Peyer's patch (tissue), 4 donors: ENCODE measurements around the gene FUCA1. TPM values are rescaled to one million over a fixed set of nuclear protein-coding genes. Genes with fewer than 3 reads are reported as not detected.
"Not testable (repeated sequence)": the region's sequence is repeated elsewhere in the genome, so short reads cannot be mapped to it uniquely, and the experiment has no call there.

Source experiments
- DNase-seq, 3 donors: peaks; one replicate each; pipeline ENCODE4 v3.0.0-alpha.2; 2017 to 2019
- H3K27ac ChIP-seq, 4 donors: fragments of 200-600 bp; sonication (generic); one replicate each; pipeline ENCODE4 v1.5.1; 2016 to 2019
- H3K27me3 ChIP-seq, 2 donors: fragments of 200-600 bp; sonication (generic); one replicate each; pipeline ENCODE4 v1.5.1; 2019
- H3K36me3 ChIP-seq, 3 donors: fragments of 200-600 bp; sonication (generic); one replicate each; pipeline ENCODE4 v1.5.1; 2016 to 2019
- H3K4me1 ChIP-seq, 4 donors: fragments of 200-600 bp; sonication (generic); one replicate each; pipeline ENCODE4 v1.5.1; 2016 to 2019
- H3K4me3 ChIP-seq, 4 donors: fragments of 200-600 bp; sonication (generic); 1 replicate in 3 of 4; 2 replicates in 1 of 4; pipeline ENCODE4 v1.5.1; 2016 to 2019; ENCODE audit warnings: mild to moderate bottlenecking in 1 of 4
- H3K9me3 ChIP-seq, 4 donors: fragments of 200-600 bp; sonication (generic); one replicate each; pipeline ENCODE4 v1.5.1; 2016 to 2019; ENCODE audit warnings: mild to moderate bottlenecking in 1 of 4
- POLR2A ChIP-seq, 2 donors: fragments of 450-650 bp; IDR thresholded peaks; one replicate each; pipeline ENCODE4 v1.5.1; 2017; ENCODE audit warnings: antibody characterized with exemption in 2 of 2, mild to moderate bottlenecking in 2 of 2, moderate library complexity in 2 of 2
- total RNA-seq, 4 donors: library from RNA; depleted of rRNA; stranded (reverse); fragments of >200 nt; gene quantifications; one replicate each; pipeline ENCODE4 v1.1.0, GENCODE V29; 2016
- TF ChIP-seq, protein P1 (sequence below), 6 experiments: fragments of 450-650 bp in 4 of 6; fragments of 200-600 bp in 2 of 6; sonication (generic) in 1 of 6; IDR thresholded peaks; one replicate each; pipeline ENCODE4 v1.5.1; 2017 to 2019; ENCODE audit warnings: antibody characterized with exemption in 6 of 6, mild to moderate bottlenecking in 3 of 6, moderate library complexity in 1 of 6

The FUCA1 gene
- total RNA-seq, 4 donors from 2014 or later: 47.9 to 182 (median 107) TPM

DNA sequence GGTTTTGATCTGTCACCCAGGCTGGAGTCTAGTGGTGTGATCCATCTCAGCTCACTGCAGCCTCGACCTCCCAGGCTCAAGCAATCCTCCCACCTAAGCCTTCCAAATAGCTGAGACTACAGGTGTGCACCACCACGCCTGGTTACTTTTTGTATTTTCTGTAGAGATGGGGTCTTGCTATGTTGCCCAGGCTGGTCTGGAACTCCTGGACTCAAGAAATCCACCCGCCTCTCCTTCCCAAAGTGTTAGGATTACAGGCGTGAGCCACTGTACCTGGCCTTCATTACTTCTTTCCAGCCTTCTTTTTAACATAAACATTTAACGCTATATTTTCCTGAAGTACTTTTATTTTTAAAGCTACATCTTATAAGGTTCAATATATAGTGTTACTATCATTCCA lies 24.4 kb downstream of the FUCA1 start:
- no peaks in the 10 kb centered on the region for H3K9me3 ChIP-seq
- H3K27me3 ChIP-seq: no peaks in the 10 kb centered on the region
- DNase-seq: no peak
- peaks cover 0 to 4% (median 0%) of the 10 kb centered on the region in 4 donors for H3K4me1 ChIP-seq
- no peak for TF ChIP-seq POLR2A (IDR thresholded peaks at IDR 0.05)
- TF ChIP-seq, protein P1, sequence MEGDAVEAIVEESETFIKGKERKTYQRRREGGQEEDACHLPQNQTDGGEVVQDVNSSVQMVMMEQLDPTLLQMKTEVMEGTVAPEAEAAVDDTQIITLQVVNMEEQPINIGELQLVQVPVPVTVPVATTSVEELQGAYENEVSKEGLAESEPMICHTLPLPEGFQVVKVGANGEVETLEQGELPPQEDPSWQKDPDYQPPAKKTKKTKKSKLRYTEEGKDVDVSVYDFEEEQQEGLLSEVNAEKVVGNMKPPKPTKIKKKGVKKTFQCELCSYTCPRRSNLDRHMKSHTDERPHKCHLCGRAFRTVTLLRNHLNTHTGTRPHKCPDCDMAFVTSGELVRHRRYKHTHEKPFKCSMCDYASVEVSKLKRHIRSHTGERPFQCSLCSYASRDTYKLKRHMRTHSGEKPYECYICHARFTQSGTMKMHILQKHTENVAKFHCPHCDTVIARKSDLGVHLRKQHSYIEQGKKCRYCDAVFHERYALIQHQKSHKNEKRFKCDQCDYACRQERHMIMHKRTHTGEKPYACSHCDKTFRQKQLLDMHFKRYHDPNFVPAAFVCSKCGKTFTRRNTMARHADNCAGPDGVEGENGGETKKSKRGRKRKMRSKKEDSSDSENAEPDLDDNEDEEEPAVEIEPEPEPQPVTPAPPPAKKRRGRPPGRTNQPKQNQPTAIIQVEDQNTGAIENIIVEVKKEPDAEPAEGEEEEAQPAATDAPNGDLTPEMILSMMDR (IDR thresholded peaks at IDR 0.05): no peak
- H3K27ac ChIP-seq: no peak overlapping the region
- H3K4me3 ChIP-seq: no peak overlapping the region
- peaks cover 0 to 35% (median 3%) of the 10 kb centered on the region in 3 donors for H3K36me3 ChIP-seq

DNA sequence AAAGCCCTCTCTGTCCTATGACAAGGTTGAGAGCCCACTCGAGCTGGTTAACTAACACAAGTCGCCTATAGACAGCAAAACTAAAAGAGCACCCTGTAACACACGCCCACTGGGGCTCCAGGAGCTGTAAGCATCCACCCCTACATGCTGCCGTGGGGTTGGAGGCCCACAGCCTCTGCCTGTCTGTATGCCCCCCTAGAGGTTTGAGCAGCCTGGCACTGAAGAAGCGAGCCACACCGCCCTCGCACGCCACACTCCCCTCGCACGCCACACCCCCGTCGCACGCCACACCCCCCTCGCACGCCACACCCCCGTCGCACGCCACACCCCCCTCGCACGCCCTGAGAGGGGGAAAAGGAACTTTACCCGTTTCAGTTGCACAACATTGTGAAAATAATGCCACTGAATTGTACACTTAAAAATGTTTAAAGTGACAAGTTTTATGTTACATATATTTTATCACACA lies 29.7 kb downstream of the FUCA1 start:
- H3K4me3 ChIP-seq: peak overlapping the region; percentile 20 to 42 (median 36)
- DNase-seq: peak; percentile 77 to 86 (median 80)
- peaks cover 4 to 9% (median 5%) of the 10 kb centered on the region in 4 donors for H3K4me1 ChIP-seq
- no peaks in the 10 kb centered on the region for H3K9me3 ChIP-seq
- no peaks in the 10 kb centered on the region for H3K27me3 ChIP-seq
- peak overlapping the region in 1 of 4 donors; percentile 38 for H3K27ac ChIP-seq
- no peaks in the 10 kb centered on the region for H3K36me3 ChIP-seq
- TF ChIP-seq, protein P1 (IDR thresholded peaks at IDR 0.05): no peak
- TF ChIP-seq POLR2A (IDR thresholded peaks at IDR 0.05): no peak

DNA sequence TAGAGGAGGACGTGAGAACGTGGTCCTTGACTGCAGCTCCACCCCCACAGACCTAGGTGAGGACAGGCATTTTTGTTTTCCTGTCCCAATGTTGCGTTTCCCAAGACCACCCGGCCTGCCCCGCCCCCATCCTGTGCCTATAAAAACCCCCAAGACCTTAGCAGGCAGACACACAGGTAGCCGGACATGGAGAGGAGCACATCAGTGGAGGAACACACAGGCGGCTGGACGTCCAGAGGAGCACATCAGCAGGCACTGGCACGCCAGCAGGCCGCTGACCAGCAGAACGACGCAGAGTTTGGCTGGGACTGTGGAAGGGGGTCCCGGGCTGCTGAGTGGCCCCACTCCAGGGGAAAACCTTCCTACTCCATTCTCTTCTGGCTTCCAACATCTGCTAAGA lies 30.2 kb downstream of the FUCA1 start:
- Histone ChIP-seq H3K4me3 (peak overlapping the region in 3 of 4 donors; percentile 33 to 42 (median 40)), H3K27me3 (no peaks in the 10 kb centered on the region), H3K4me1 (peaks cover 4 to 9% (median 5%) of the 10 kb centered on the region in 4 donors), H3K27ac (peak overlapping the region in 1 of 4 donors; percentile 38), H3K36me3 (no peaks in the 10 kb centered on the region), H3K9me3 (no peaks in the 10 kb centered on the region)
- TF ChIP-seq, protein P1 (IDR thresholded peaks at IDR 0.05): no peak
- TF ChIP-seq POLR2A (IDR thresholded peaks at IDR 0.05): no peak
- peak in 2 of 3 donors; percentile 48 for DNase-seq

DNA sequence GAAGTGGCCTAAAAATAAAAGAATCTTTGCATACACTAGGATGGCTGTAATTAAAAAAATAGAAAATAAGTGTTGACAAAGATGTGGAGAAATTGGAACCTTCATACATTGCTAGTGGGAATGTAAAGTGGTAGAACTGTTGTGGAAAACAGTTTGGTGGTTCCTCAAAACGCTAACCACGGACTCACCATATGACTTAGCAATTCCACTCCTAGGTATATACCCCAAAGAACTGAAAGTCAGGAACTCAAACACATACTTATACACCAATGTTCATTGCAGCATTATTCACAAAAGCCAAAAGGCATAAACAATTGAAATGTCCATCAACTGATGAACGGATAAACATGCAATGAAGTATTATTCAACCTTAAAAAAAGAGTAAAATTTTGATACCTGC lies 32.1 kb downstream of the FUCA1 start:
- TF ChIP-seq, protein P1 (IDR thresholded peaks at IDR 0.05): no peak
- no peak for TF ChIP-seq POLR2A (IDR thresholded peaks at IDR 0.05)
- H3K4me1 ChIP-seq: peaks cover 4 to 9% (median 5%) of the 10 kb centered on the region in 4 donors

DNA sequence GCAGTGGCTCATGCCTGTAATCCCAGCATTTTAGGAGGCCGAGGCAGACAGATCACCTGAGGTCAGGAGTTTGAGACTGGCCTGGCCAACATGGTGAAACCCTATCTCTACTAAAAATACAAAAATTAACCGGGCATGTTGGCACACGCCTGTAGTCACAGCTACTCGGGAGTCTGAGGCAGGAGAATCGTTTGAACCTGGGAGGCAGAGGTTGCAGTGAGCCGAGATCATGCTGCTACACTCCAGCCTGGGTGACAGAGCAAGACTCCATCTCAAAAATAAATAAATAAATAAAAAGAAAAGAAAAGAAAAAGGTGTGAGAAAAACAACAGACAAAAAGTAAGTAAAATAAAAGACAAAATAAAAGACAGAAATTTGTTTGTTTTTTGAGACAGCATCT lies 33.9 kb downstream of the FUCA1 start:
- not testable (repeated sequence) for H3K27ac ChIP-seq, H3K36me3 ChIP-seq, H3K27me3 ChIP-seq, DNase-seq, H3K9me3 ChIP-seq, H3K4me1 ChIP-seq, H3K4me3 ChIP-seq

More for the DNA sequence above, 32.1 kb downstream of the FUCA1 start:
- DNase-seq: no peak
- H3K9me3 ChIP-seq: no peaks in the 10 kb centered on the region
- no peaks in the 10 kb centered on the region for H3K27me3 ChIP-seq
- H3K4me3 ChIP-seq: no peak overlapping the region
- no peak overlapping the region for H3K27ac ChIP-seq
- H3K36me3 ChIP-seq: no peaks in the 10 kb centered on the region

DNA sequence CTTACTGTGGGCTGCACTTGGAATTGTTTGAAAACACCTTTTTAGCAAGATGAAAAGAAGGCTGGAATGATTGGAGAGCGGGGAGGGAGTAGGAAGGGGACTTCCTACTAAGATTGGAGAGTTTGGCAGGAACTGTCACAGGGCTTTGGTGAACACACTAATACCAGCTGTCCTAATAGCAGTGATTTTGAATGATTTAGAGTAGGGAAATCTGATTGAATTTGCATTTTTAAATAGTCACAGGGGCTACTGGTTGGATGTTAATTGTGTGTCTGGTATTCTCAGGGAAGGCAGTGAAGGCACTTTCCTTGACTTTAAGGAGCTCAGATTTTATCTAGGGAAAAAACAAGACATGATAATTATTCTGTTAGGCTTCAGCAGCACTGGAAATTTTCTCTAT lies 40.4 kb downstream of the FUCA1 start:
- no peak for TF ChIP-seq POLR2A (IDR thresholded peaks at IDR 0.05)
- TF ChIP-seq, protein P1 (IDR thresholded peaks at IDR 0.05): no peak
- Histone ChIP-seq H3K36me3 (no peaks in the 10 kb centered on the region), H3K27ac (no peak overlapping the region), H3K4me1 (peaks cover 0 to 11% (median 3%) of the 10 kb centered on the region in 4 donors), H3K27me3 (no peaks in the 10 kb centered on the region), H3K9me3 (no peaks in the 10 kb centered on the region), H3K4me3 (no peak overlapping the region)
- DNase-seq: no peak

DNA sequence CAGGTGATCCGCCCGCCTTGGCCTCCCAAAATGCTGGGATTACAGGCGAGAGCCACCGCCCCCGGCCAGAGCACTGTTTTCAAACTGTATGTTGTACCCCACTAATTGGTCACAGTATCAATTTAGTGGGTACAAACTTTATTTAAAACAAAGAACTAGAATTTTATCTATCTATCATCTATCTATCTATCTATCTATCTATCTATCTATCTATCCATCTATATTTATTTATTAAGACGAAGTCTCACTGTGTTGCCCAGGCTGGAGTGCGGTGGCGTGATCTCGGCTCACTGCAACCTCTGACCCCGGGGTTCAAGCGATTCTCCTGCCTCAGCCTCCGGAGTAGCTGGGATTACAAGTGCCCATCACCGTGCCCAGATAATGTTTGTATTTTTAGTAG lies 41.5 kb downstream of the FUCA1 start:
- not testable (repeated sequence) for H3K9me3 ChIP-seq, H3K27ac ChIP-seq, H3K4me3 ChIP-seq, H3K36me3 ChIP-seq, H3K27me3 ChIP-seq, DNase-seq
- H3K4me1 ChIP-seq: peaks cover 0 to 11% (median 3%) of the 10 kb centered on the region in 4 donors
